Inferior parietal cortex (tissue), 1 donor: ENCODE measurements around the gene EHD4.

Experiments used
- DNase-seq: peaks from one replicate; pipeline ENCODE4 v3.0.0-alpha.2; 2016; ENCODE audit errors: extremely low spot score

EHD4 gene

DNA sequence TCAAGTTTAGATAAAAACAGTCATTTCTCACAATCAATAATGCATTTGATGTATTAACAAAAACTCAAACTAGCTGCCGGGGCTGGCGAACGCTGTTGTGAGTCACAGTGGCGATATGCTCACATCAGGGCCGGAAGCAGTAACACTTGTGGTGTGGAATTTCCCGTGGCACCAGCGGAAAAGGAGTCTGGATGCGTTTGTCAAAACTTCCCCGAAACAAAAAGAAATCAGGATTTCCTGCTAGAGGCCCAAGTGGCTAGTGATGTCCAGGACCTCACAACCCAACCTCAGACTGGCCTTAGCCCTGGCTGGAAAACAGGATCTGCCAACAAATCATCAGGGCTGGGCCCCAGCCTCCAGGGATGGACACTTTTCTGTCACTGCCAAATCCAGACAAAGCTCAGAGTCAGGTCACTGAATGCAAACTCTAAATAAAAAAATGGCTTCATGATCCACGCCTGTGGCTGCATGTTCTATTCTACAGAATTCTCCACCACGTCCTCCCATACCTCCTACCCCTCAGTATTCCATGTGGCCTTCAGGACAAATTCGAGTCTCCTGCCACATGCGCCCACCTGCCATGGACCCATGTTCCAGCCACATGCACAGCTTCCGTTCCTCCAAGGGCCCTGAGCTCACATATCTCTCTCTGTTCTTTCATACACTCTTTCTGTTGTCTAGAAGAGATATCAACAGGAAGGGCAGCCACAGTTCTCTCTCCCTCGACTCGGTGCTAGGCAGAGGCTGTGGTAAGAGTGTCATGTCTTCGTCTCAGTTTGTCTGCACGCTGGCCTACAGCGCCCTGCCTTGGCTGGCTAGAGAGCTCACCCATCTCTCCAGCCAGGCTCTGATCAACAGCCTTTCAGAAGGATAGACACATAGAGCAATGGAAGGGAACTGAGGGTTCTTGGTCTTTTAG lies 35.4 kb downstream of the EHD4 start:
- DNase-seq: peak; percentile 13

- DNase-seq: no peak
Measured at GRCh38 chr15:41936155-41936554, 36.2 kb downstream of the EHD4 start.

DNA sequence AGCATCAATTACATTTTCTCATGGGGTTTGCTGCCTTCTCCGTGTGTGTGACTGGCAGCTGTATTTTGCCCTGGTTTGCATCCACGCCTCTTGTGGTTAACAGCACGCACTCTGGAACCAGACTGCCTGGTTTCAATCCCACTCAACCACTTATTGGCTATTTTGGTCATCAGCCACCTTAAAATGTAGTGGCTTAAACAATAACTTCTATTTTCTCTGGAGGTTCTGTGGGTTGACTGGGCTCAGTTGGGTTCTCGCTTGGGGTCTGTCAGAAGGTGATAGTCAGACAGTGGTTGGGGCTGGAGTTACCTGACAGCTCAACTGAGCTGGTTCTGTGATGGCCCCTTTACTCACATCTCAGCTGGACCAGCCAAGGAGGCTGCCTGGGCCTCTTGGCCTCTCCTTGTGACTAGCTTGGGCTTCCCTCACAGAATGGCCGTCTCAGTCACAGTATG lies 36.8 kb downstream of the EHD4 start:
- DNase-seq: no peak

GRCh38 chr15:41934843-41935242 lies 37.5 kb downstream of the EHD4 start:
- DNase-seq: no peak

DNA sequence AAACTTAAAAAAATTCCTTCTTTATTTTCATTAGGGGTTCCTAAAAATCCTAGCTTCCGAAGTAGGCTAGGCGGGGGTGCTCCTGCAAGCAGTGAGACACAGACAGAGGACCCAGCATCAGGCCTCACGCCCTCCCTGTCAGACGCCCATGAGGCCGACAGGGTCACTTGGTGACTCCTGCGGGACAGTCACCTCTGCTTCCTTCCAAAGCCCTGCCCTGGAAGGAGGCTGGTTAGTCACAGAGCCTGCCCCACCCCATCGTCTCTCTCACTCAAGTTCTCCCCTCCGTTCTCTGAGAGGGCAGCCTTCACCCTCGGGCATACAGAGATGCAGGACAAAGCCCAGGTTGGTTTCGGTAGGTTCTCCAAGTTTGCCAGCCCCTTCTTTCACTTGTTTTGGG lies 38.6 kb downstream of the EHD4 start:
- DNase-seq: no peak

GRCh38 chr15:41933326-41933725 lies 39.0 kb downstream of the EHD4 start:
- no peak for DNase-seq

DNA sequence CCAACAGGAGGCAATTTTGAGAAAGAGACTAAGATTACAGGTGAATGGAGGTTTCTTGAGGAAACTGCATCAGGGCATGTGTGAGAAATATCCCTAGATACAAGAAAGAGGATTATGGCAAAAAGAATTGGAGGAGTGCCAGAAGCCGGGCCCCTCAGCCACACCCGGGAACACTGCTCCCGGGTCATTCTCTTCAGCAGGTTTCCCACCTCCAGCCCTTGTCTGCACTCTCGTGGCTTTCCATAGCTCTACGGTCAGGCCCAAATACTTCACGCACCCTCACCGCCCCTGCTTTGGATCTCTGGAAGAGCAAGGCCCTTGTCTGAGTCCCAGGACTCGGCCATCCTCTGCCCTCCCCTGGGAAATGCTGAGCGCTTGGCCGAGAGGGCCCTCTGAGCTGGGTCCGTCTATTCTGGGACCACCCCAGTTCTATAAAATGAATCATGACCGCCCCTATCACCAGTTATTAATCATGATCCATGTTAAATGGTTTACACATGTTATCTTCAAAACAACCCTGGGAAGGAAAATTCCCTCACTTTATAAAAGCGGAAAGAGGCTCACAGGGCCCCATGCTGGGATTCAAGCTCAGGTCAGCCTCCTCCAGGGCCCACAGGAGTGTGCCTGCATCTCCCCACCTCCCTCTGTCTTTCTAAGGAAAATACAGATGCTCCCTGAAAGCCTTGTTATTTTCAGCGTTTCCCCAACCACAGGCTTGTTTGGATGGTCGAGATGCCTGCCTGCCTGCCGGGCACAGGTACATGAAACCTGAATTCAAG lies 39.7 kb downstream of the EHD4 start:
- DNase-seq: no peak

- no peak for DNase-seq
Measured at GRCh38 chr15:41932101-41932500, 40.3 kb downstream of the EHD4 start.

GRCh38 chr15:41930867-41931222 lies 41.5 kb downstream of the EHD4 start:
- DNase-seq: no peak

- DNase-seq: peak; percentile 38
Measured at GRCh38 chr15:41930221-41930866, 42.0 kb downstream of the EHD4 start.

DNA sequence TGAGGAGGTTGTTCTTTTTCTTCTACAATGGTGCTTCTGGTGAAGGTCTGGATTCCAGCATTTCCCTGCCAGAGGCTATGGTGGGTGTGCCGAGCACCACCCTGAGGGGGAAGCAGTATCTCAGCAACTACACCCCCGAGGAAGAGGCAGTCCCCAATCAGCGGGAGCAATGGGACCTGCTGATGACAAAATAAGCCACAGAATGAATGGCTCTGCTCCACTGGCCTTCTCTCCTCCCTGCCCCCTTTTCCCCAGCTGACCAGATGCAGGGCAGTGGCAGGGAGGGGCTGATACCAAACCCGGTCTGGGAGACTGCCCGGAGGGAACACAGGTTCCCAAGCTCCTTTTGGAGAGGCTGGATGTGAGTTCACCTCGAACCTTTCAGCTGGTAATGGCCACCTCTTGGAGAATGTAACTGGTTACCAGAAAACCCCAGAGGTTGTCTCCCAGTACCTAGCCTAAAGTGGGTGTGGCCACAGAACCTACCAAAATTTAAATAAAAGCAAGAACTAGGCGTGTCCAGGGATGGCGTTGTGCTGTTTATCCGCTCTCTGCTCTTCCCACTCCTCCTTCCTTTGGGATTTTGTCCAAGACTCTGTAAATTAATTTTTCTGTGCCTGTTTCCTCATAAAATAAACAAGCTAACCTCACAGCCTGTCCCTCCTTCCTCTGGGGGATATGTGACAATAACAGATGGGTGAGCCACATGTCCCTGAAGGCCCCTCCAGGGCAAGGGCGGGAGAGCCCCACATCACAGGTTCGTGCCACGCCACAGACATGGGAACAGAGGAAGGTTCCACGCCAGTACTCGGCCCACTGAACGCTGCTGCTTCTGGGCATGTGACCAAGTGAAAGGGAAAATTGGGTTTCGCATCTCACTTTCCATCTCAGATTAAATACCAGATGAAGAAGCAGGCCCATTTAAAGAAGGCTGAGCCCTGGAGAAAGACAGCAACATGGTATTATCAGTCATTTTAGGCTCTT lies 43.4 kb downstream of the EHD4 start:
- no peak for DNase-seq

DNA sequence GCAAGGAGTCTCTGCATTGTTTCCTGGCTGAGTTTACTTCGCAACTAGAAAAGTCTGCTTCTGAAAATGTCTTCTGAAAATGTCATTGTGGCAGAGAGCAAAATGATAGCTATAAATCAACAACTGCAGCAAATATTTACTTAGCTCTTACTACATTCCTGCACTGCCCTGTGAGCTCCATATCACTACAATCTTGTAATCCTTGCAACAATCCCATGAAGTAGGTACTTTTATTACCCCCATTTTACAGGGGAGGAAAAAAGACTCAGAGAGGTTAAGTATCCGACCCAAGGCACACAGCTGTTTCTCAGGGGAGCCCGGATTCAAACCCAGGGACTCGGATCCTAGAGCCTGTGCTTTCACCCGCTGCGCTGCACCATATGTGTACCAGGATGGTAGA lies 44.3 kb downstream of the EHD4 start:
- DNase-seq: no peak

- DNase-seq: no peak
Measured at GRCh38 chr15:41927536-41927935, 44.8 kb downstream of the EHD4 start.

- DNase-seq: no peak
Measured at GRCh38 chr15:41926185-41927056, 45.9 kb downstream of the EHD4 start.

DNA sequence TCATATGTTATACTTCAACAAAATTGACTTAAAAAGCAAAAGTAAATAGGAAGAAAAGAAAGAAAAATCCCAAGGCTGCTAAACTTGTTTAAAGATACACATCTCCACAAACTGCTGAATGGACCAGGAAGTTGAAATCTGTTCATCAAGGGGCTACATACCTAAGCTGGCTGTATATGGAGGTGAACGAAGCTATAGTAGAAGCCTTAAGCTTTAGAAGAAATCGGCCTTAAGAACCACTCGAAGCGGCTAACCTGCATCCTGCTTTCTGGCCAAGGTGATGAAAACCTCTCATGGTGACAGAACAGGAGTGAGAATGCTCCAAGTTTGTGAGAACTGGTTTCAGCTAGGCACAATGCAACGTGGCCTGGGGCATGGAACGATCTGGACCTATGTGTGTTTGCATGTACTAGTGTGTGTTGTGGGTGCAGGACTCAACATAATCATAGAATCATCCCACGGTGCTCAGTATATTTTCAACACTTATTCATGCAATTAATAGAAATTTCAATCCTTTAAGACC lies 47.2 kb downstream of the EHD4 start:
- DNase-seq: no peak

- no peak for DNase-seq
Measured at GRCh38 chr15:41923401-41923997, 48.9 kb downstream of the EHD4 start.

- DNase-seq: no peak
Measured at GRCh38 chr15:41922353-41922752, 50.0 kb downstream of the EHD4 start.

- no peak for DNase-seq
Measured at GRCh38 chr15:41921639-41922038, 50.7 kb downstream of the EHD4 start.

DNA sequence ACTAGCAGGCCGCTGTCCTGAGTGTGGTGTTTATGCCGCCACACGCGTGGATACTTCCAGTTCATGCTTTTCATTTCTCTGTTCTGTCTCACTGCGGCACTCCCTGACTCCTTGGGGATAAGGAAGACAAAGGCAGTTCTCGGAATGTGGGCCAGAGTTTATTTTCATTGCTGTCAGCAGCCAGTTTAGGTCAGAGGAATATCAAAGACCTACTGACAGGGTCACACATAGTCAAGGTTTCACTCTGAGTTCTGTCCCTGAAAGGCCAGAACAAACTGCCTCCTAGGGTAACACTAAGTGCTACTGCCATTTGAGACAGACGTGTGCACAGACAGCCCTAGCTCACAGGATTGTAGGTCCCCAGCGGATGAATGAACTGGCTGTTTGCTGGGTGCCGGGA lies 51.2 kb downstream of the EHD4 start:
- no peak for DNase-seq
